Stimulated activated CD4-positive, alpha-beta T cell treated with anti-CD3 and anti-CD28 coated beads, Interleukin-12 subunit alpha, Interleukin-12 subunit beta, amount 100 ng/mL, for 4 hours (primary cell): ENCODE measurements around the gene KNL1.
"Not testable (repeated sequence)": the region's sequence is repeated elsewhere in the genome, so short reads cannot be mapped to it uniquely, and the experiment has no call there.

Experiments
- DNase-seq: peaks from one replicate; pipeline ENCODE4 v3.0.0-alpha.2; 2020

Gene KNL1, protein sequence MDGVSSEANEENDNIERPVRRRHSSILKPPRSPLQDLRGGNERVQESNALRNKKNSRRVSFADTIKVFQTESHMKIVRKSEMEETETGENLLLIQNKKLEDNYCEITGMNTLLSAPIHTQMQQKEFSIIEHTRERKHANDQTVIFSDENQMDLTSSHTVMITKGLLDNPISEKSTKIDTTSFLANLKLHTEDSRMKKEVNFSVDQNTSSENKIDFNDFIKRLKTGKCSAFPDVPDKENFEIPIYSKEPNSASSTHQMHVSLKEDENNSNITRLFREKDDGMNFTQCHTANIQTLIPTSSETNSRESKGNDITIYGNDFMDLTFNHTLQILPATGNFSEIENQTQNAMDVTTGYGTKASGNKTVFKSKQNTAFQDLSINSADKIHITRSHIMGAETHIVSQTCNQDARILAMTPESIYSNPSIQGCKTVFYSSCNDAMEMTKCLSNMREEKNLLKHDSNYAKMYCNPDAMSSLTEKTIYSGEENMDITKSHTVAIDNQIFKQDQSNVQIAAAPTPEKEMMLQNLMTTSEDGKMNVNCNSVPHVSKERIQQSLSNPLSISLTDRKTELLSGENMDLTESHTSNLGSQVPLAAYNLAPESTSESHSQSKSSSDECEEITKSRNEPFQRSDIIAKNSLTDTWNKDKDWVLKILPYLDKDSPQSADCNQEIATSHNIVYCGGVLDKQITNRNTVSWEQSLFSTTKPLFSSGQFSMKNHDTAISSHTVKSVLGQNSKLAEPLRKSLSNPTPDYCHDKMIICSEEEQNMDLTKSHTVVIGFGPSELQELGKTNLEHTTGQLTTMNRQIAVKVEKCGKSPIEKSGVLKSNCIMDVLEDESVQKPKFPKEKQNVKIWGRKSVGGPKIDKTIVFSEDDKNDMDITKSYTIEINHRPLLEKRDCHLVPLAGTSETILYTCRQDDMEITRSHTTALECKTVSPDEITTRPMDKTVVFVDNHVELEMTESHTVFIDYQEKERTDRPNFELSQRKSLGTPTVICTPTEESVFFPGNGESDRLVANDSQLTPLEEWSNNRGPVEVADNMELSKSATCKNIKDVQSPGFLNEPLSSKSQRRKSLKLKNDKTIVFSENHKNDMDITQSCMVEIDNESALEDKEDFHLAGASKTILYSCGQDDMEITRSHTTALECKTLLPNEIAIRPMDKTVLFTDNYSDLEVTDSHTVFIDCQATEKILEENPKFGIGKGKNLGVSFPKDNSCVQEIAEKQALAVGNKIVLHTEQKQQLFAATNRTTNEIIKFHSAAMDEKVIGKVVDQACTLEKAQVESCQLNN (N-terminal part only)

DNA sequence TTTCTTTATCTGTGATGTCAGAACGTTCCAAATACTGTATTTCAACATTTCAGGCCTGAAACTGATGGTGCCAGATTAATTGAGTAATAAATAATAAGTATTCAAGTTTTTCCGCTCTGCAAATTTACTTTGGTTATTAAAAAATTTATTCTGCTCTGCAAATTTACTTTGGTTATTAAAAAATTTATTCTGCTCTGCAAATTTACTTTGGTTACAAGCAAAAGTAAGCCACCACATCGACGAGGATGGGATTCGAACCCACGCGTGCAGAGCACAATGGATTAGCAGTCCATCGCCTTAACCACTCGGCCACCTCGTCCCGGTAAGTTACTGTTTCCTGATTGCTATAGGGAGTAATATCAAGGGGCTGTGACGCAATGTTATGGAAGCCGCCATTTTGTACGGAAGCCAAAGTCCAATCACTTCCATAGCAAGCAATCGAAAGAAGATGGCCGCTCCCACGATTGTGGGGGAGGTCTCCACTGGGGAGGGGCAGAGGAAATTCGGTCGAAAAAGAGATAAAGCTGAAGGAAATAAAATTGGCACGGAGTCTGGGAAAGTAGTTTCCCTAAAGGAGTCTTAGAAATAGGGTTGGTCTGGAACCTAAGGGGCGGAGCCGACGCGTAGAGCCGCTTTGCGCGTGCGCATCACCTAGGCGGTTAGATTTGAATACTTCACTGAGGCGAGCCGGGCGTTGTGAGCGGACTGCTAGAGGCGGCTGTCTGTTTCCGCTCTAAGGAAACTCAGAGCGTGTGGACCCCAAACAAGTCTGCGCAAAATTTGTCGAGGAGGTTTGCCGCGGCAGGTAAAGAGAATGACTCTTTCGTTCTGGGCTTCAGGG is at the start of gene KNL1:
KNL1 (plus strand) TSS at position 662 of the 841 bp plus-strand sequence. CDS start 8,683 bp downstream, outside the sequence.
- peak; percentile 82 for DNase-seq

DNA sequence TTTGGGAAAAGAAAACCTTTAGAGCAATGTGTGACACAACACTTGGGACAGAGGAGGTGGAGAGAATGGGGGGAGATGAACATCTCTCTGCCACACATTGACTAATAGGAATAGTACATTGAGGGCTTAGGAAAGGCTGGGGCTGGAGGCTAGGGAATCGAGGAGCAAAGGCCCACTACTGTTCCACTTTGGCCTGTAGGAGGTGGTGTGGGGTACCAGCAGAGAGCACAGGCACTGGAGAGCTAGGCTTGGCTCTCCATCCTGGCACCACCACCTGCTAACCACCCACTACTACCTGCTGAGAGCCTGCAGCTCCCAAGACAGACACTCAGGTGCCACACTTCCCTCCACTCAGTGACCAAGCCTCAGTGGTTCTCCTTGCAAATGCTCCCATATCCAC is 48.6 kb upstream of the KNL1 start:
- DNase-seq: no peak

DNA sequence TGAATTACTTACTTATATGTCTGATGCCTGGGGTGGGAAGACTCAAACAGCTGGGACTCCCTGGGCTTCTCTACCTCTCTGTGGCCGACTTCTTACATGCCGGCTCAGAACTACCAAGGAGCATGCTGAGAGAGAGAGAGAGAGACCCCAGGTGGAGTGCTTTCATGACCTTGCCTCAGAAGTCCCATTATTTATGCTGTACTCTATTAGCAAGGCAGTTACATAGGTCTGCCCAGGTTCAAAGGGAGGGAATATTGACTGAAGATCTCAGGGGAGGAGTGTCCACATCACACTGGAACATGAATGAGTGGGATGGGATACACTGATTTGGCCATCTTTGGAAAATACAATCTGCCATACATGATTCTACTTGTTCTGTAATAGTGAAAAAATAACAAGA is 45.4 kb upstream of the KNL1 start:
- DNase-seq: no peak

DNA sequence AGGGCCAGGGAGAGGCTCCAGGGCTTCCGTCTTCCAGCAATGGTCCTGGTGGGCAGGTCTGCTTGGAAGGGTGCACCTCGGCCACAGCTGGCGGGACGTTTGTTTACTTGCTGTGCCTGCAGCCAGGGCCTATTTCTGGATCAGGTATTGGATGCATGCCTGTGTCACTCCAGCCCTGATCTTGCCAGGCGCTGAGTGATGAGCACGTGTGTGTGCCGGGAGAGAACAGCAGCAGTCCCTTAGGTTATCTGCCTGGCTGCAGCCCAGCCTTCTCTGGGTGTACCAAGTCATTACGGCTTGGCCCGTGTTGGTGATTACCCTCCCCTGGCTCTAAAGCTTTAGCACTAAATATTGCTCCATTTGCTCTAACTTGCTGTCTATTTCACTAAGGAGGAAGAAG is 44.2 kb upstream of the KNL1 start:
- DNase-seq: no peak

DNA sequence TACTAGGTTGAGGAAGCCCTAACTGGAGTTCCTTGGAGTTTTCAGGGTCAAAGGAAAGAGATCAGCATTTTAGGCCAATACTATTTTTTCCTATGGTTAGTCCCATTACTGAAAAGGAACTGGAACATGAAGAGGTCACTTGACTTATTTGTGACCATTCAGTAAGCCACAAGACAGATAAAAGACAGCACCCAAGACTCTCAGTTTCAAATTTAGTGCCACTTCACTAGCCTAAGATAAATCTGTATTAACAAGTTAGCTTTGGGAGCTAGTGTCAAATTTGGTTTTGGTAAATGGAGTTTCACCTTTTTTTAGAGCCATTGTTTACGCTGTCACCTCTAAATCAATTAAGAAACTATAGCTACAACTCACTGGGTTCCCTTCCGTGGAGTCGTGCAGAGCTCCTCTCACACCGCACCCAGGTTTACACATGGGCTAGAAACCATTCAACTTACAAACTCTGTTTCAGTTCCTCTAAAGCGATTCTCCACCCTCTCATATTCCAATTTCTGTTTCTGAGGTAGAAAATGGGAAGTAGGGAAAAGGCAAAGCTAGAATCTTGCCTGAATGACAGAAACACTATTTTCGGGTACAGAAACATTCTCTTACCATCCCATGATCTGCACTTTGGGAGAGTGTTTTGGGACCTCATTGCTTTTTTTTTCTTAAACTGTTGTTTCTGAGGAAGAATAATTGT is 43.6 kb upstream of the KNL1 start:
- no peak for DNase-seq

DNA sequence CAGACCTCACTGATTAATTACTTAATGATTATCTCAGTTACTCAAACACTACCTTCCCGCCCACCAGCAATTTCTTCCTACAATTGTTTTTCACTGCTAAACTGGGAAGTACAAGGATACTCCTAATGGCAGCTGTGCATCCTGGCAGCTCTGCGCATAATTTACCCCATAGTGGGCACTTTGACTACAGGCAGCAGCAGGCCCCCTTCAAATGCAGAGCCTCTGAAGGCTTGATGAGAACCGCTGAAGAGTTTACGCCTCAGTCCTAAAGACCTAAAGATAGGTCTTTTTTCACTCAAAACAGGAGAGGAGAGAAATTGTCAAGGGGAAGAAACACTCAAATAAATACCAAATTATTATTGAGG is 39.9 kb upstream of the KNL1 start:
- no peak for DNase-seq

DNA sequence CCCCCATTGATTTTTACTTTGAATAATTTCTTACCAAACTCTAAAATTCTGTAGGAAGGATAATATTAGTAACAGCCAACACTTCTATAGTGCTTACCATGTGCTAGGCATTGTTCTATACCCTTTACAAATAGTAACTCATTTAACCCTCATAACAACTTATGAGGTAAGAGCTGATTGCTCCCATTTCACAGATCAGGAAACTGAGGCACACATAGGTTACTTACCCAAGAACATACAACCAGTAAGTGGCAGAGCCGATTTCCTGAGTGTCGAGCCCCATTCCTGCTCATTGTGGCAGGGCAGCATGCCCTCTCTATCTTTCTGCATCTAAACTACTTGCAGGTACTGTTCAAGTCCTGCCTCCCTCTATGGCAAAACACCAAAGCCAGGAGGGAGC is 38.2 kb upstream of the KNL1 start:
- DNase-seq: no peak

DNA sequence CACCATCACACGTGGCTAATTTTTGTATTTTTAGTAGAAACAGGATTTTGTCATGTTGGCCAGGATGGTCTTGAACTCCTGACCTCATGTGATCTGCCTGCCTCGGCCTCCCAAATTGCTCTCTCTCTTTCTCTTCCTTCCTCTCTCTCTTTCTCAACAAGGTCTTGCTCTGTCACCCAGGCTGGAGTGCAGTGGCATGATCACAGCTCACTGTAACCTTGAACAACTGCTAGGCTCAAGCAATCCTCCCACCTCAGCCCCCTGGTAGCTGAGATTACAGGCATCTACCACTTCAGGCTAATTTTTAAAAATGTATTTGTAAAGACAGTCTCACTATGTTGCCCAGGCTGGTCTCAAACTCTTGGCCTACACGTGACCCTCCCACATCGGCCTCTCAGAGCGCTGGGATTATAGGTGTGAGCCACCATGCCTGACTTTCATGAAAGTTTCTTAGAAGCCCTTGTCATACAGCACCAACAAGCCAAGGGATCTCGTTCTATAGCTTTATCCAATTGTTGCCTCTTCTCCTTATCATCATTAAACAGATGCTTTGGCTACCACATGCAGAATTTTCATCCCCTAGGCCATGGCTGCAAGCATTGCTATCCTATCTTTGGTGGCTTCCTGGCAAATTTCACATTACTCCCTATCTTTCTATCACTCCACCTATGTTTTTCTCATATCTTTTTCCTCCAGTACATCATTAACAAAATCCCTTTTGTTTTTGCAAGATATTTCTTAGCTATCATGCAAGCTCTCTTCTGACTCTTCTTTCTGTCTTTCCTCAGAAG is 34.9 kb upstream of the KNL1 start:
- no peak for DNase-seq

DNA sequence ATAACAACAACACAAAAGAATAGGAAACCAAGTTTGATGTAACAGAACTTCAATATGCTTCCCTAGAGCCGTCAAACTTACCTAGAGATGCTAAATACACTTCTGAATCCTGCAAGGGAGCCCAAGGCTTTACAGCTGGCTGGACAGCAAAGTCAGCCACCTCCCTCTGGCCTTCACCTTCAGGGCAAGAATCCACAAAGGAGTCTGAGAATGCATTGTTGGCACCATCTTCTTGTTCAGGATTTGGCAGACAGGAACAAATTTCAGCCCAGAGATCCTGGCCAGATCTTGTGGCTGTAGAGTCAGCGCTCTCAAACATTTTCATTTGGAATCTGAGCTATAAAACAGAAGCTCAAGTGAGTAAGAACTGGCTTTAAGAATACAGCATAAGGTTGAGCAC is 31.4 kb upstream of the KNL1 start:
- DNase-seq: no peak

DNA sequence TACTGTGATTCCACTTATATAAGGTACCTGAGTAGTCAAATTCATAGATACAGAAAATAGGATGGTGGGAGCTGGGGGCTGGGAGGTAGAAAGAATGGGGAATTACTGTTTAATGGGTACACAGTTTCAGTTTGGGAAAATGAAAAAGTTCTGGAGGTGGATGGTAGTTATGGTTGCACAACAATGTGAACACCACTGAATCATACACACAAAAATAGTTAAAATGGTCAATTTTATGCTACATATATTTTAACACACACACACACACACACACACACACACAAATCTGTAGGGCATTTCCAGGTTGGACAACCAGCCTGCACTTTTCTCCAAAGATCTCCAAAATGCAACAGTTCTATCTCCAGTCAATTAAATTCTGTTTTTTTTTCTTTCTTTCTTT is 30.6 kb upstream of the KNL1 start:
- no peak for DNase-seq

DNA sequence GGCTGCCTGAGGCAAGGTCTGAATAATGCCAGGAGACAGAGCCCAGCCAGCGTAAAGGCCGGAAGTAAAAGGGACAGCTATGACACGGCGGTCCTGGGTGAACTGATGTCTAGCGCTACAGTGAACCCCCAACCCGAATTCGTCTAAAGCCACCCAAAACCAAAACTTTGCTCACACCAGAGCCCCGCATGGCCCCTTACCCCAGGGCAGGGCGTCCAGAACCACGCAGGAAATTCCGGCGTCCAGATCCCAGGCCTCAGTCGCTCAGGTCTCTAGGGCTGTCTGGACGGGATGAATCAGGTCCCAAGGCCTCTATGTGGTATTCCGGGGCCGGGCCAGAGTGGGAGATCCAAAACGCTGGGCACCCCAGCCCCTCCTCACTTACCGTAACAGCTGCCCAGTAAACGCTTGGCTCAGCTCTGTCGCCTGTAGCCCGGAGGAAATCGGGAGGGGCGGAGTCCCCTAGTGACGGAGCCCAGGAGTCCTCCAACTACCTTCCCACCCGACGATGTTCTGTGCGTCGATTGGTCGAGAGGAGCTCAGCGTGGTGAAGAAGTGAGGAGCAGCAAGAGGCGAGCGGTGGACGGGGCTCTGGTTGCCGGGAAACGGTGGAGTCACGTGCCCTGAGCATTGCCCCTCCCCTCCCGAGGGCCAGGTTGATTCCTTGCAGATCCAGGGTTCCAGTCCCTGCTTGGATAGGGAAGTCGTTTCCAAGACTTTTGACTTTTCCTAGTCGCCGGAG is 29.3 kb upstream of the KNL1 start, which contains the start of gene CCDC32:
CCDC32 (minus strand) TSS at position 452 of the 742 bp plus-strand sequence. CDS start 2,027 bp downstream, outside the sequence.
- peak; percentile 91 for DNase-seq

DNA sequence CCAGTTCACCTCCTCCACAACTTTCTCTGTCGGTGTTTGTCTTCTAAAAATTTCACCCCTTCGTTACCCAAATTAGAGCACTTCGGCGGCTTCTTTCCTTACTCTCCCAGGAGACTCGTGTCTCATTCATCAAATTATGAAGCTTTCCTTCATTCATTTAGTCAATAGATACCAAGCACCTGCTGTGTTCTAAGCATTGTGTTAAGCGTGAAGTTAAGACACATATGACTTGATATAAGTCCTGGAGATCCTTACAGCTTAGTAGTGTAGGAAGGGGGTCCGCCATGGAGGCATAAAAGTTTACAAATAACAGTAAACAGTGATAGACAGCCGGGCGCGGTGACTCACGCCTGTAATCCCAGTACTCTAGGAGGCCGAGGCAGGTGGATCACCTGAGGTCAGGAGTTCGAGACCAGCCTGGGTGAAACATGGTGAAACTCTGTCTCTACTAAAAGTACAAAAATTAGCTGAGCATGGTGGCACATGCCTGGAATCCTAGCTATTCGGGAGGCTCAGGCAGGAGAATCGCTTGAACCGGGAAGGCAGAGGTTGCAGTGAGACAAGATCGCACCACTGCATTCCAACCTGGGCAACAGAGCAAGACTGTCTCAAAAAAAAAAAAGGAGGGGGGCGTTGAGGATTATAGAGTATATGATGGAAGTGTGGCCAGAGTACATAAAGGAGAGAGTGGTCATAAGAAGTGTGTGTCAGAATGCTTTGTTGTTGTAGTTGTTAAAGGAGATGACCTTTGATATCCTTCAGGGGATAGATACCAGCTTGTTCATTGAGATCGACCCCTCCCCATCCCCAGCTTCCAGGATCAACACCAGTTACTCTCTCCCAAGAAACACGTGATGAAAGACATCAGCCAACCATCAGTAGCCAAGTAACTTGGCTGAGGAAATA is 28.5 kb upstream of the KNL1 start:
- no peak for DNase-seq

DNA sequence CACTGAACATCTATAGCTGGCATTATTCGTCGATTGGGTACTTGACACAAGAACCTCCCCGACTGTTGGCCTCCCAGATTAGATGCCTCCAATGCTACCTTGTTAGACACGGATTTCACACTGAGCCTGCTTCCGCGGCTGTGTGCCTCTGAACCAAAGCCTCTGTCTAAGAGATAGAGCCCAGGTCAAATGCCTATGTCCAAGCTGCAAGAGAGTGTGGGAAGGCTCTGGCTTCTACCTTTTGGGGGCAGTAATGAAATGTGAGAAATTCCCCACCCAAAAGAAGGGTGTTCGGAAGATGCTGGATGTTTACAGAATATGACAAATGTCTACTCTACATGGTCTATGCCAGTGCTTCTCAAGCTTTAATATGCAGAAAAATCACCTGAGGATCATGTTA is 26.9 kb upstream of the KNL1 start:
- no peak for DNase-seq

DNA sequence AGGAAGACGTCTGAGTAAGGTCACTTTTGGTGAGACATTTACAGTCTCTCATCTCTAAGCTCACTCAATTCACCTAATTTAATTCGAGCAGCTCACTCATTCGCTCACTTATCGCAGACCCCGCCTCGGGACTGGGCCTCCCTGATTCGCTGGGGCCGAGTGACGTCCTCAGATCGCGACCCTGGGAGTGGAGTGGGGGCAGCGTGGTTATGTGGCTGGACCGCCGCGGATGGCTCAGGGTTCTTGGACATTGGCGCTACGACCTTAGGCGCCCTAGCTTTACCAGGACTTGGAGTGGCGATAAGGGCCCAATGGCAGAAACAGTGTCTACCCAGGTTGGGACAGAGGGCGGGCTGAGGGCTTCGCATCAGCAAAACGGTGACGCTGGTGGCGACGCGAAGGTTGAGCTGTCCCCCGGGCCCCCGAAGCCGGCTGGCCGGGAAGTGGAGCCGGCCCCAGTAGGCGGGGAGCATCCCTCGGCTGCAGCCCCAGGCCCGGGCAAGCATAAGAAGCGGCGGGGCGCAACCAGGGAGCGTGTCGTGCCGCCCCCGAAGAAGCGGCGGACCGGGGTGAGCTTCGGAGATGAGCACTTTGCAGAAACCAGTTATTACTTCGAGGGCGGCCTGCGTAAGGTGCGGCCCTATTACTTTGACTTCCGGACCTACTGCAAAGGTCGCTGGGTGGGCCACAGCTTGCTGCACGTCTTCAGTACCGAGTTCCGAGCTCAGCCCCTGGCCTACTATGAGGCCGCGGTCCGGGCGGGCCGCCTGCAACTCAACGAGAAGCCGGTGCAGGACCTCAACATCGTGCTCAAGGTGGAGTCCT is 24.7 kb upstream of the KNL1 start, which contains the start of gene RPUSD2:
RPUSD2 (plus strand) TSS at position 171 of the 825 bp plus-strand sequence; CDS start at position 210, 39 bp downstream.
- DNase-seq: peak; percentile 90

DNA sequence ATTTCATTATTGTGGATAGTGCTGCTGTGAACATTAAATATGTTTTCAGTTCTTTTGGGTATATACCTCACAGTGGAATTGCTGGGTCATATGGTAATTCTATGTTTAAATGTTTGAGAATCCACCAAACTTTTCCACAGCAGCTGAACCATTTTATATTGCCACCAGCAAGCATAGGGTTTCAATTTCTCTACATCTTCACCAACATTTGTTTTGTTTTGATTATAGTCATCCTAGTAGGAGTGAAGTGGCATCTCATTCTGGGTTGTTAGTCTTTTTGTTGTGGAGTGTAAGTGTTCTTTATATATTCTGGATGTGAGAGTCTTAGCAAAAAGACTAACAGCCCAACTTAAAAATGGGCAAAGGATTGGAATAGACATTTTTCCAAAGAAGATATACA is 18.9 kb upstream of the KNL1 start:
- no peak for DNase-seq

DNA sequence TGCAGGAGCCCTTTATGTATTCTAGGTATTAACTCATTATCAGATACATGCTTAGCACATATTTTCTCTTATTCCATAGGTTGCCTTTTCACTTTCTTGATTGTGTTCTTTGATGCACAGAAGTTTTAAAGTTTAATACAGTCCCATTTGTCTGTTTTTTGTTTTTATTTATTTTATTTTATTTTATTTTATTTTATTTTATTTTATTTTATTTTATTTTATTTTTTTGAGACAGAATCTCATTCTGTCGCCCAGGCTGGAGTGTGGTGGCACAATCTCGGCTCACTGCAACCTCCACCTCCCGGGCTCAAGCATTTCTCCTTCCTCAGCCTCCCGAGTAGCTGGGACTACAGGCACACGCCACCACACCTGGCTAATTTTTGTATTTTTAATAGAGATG is 17.1 kb upstream of the KNL1 start:
- DNase-seq: not testable (repeated sequence)

DNA sequence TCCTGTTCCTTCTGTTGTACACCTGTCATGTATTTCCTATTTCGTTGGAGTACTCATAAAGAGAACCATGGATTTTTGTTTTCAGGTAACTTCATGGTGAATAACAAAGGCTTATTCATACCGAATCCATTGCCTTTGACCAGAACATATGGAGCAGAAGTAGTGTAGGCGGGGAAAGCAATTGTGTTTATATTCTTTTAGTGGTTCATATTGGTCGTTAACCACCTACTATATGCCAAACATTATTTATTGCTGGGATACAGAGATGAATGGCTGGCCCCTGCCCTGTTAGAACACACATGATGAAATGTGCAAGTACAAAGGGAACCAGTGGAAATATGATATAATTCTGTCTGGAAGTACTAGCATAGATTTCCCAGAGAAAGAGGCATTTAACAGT is 15.2 kb upstream of the KNL1 start:
- DNase-seq: no peak

DNA sequence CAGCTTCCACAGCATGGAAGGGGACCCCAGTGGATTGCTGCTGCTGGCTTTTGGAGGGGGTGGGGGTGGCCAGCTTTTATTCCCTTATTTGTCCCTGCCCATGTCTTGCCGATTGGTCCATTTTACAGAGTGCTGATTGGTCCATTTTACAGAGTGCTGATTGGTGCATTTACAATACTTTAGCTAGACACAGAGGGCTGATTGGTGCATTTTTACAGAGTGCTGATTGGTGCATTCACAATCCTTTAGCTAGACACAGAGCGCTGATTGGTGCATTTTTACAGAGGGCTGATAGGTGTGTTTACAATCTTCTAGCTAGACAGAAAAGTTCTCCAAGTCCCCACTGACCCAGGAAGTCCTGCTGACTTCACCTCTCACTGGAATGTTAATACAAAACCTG is 12.3 kb upstream of the KNL1 start:
- not testable (repeated sequence) for DNase-seq
